Testis (tissue), 3 donors: ENCODE results near the gene DDX56. TPM values are rescaled to one million over a fixed set of nuclear protein-coding genes. Genes with fewer than 3 reads are reported as not detected.
"Not testable (repeated sequence)": the region's sequence is repeated elsewhere in the genome, so short reads cannot be mapped to it uniquely, and the experiment has no call there.

Source experiments
- DNase-seq: peaks from one replicate; pipeline ENCODE4 v3.0.0-alpha.2; 2019
- H3K27ac ChIP-seq, 2 donors: fragments of 200-600 bp; sonication (generic); one replicate each; pipeline ENCODE4 v1.5.1; 2019
- H3K27me3 ChIP-seq: fragments of 200-600 bp; sonication (generic); one replicate; pipeline ENCODE4 v1.5.1; 2019
- H3K36me3 ChIP-seq: fragments of 200-600 bp; sonication (generic); one replicate; pipeline ENCODE4 v1.5.1; 2017; ENCODE audit warnings: low read depth; ENCODE audit errors: missing control alignments
- H3K4me1 ChIP-seq: fragments of 200-600 bp; sonication (generic); one replicate; pipeline ENCODE4 v1.5.1; 2019
- H3K4me3 ChIP-seq, 2 donors: fragments of 200-600 bp; sonication (generic); one replicate each; pipeline ENCODE4 v1.5.1; 2017 to 2019
- H3K9me3 ChIP-seq: fragments of 200-600 bp; sonication (generic); one replicate; pipeline ENCODE4 v1.5.1; 2017
- CTCF ChIP-seq, 3 experiments: fragments of 450-650 bp in 2 of 3; fragments of 200-600 bp in 1 of 3; sonication (generic) in 1 of 3; IDR thresholded peaks; one replicate each; pipeline ENCODE4 v1.5.1; 2016 to 2019; ENCODE audit warnings: antibody characterized with exemption in 3 of 3, mild to moderate bottlenecking in 2 of 3, moderate library complexity in 1 of 3
- POLR2A ChIP-seq: fragments of 450-650 bp; IDR thresholded peaks from one replicate; pipeline ENCODE4 v1.6.1; 2017; ENCODE audit warnings: antibody characterized with exemption, mild to moderate bottlenecking, moderate library complexity
- WGBS, 2 donors: methylation state at CpG; one replicate each; pipeline ENCODE4 v1.1.5; 2018; 5-methylcytosine and 5-hydroxymethylcytosine counted together
- intact Hi-C: fragments of 100-400 bp; cut with DNase I; formaldehyde crosslinking; loops from one replicate; pipeline ENCODE4 v1.15.1; 2023; ENCODE audit warnings: low total_unique reads
- polyA plus RNA-seq: library from polyadenylated mRNA; stranded (reverse); fragments of 350-450 nt; fragmentation: Illumina TruSeq; extraction: RNeasy Lipid Tissue Mini Kit (QIAGEN cat#74804); gene quantifications from one replicate; pipeline ENCODE4 v1.2.3, GENCODE V29; 2014; ENCODE audit warnings: low read depth, low replicate concordance; ENCODE audit not compliant: insufficient read depth
- total RNA-seq, 2 donors: library from RNA; depleted of rRNA; stranded (reverse); fragments of >200 nt; gene quantifications; one replicate each; pipeline ENCODE4 v1.2.3, GENCODE V29; 2016

DDX56 gene
- total and polyA plus RNA-seq, 3 donors from 2014 or later = 58.8 to 72.8 (median 68.8) TPM

- no peak for TF ChIP-seq POLR2A
- no peak for TF ChIP-seq CTCF (IDR thresholded peaks at IDR 0.05)
- 77 to 81% methylated on average over 2 of the region's 2 CpGs for WGBS, 2 donors
- Histone ChIP-seq H3K27ac (no peak overlapping the region), H3K4me1 (no peaks in the 10 kb centered on the region), H3K4me3 (no peak overlapping the region), H3K27me3 (no peaks in the 10 kb centered on the region), H3K36me3 (no peaks in the 10 kb centered on the region), H3K9me3 (no peaks in the 10 kb centered on the region)
- no peak for DNase-seq
- intact Hi-C loops = no loop called here
These were observed 9.1 kb downstream of the DDX56 start for GRCh38 chr7:44564606-44565005.

DNA sequence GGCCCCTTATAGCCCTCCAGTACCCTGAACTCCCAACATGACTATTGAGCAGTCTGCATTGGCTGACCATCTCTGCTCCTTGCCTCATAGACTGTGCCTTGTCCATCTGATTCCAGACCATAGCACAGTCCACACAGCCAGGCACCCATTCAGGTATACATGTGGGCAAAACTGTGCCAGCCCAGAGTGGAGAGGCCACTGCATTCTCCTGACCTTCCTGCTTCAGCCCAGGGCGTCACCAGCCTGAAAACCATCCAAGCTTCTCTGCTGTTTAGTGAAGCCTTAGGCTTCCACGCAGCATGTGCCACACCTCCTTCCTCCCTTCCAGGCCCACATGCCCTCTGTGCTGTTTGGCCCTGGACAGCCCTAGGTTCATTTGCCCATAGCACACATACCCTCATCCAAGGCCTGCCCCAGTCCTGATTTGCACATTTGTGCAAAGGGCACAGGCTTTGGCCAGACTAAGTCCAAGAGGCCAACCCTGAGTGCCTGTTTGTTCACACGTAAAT is 10.5 kb downstream of the DDX56 start:
- WGBS, 2 donors = 81 to 82% methylated on average over 3 of the region's 3 CpGs
- DNase-seq = no peak
- Histone ChIP-seq H3K36me3 (no peaks in the 10 kb centered on the region), H3K4me1 (no peaks in the 10 kb centered on the region), H3K27me3 (no peaks in the 10 kb centered on the region), H3K4me3 (no peak overlapping the region), H3K9me3 (no peaks in the 10 kb centered on the region), H3K27ac (no peak overlapping the region)
- TF ChIP-seq CTCF (IDR thresholded peaks at IDR 0.05) = no peak
- no peak for TF ChIP-seq POLR2A
- intact Hi-C loops = no loop called here

DNA sequence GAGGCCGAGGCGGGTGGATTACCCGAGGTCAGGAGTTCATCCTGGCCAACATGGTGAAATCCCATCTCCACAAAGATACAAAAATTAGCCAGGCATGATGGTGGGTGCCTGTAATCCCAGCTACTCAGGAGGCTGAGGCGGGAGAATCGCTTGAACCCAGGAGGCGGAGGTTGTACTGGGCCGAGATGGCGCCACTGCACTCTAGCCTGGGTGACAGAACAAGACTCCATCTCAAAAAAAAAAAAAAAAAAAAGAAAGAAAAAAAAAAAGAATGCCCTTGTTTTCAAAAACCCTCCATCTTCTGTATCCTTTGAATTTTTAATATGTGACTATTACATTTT is 11.1 kb downstream of the DDX56 start:
- H3K27ac ChIP-seq, intact Hi-C loops, H3K4me1 ChIP-seq, H3K9me3 ChIP-seq, H3K36me3 ChIP-seq, H3K27me3 ChIP-seq, DNase-seq, H3K4me3 ChIP-seq: not testable (repeated sequence)
- WGBS, 2 donors = 92 to 94% methylated on average over 8 of the region's 8 CpGs

GRCh38 chr7:44561962-44562621 is 11.6 kb downstream of the DDX56 start:
- Histone ChIP-seq H3K4me1 (no peaks in the 10 kb centered on the region), H3K36me3 (no peaks in the 10 kb centered on the region), H3K4me3 (no peak overlapping the region), H3K27ac (no peak overlapping the region), H3K27me3 (no peaks in the 10 kb centered on the region), H3K9me3 (no peaks in the 10 kb centered on the region)
- intact Hi-C loops = no loop called here
- DNase-seq = no peak
- 91 to 94% methylated on average over 7 of the region's 7 CpGs for whole genome bisulfite sequencing, 2 donors
- TF ChIP-seq POLR2A (no peak), CTCF (IDR thresholded peaks at IDR 0.05) (no peak)

GRCh38 chr7:44561481-44561880 is 12.2 kb downstream of the DDX56 start:
- intact Hi-C loops = no loop called here
- Histone ChIP-seq H3K36me3 (no peaks in the 10 kb centered on the region), H3K4me3 (no peak overlapping the region), H3K4me1 (no peaks in the 10 kb centered on the region), H3K27ac (no peak overlapping the region), H3K27me3 (no peaks in the 10 kb centered on the region), H3K9me3 (no peaks in the 10 kb centered on the region)
- 92 to 93% methylated on average over 6 of the region's 6 CpGs for WGBS, 2 donors
- TF ChIP-seq POLR2A (no peak), CTCF (IDR thresholded peaks at IDR 0.05) (no peak)
- DNase-seq = no peak
